GM21723 (cell line): Measurements from ENCODE around the gene S100P.
"Not testable (repeated sequence)": the region's sequence is repeated elsewhere in the genome, so short reads cannot be mapped to it uniquely, and the experiment has no call there.

Experiments
- ATAC-seq: cut with Tn5 transposase; IDR thresholded peaks from one replicate; pipeline ENCODE4 v1.9.1; 2021; ENCODE audit warnings: mild to moderate bottlenecking, moderate library complexity; ENCODE audit not compliant: unreplicated experiment

S100P gene

DNA sequence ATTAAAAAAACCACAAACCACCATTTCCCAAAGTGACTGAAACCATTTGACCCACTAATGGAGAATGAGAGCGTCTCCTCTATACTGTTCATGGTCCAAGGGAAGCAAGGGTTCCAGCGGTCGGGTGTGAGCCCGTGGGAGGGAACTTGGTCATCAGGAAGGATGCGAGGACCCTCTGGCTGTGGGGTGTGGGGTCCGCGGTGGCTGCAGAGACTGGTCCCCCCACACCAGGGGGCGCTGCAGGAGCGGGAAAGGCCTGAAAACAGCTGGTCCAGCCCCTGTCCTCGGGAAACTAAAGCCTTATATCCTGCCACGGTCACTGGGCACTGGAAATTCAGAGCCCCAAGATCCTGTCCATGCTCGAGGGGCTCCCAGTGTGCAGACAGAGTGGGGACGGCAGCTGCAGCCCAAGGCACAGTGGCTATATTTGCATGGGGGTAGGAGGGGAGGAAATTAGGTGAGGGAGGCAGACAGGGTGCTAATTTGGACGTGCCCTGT, 26.6 kb downstream of the S100P start:
- no peak for ATAC-seq

- ATAC-seq = no peak
Measured at GRCh38 chr4:6721121-6721520, 27.4 kb downstream of the S100P start.

GRCh38 chr4:6722891-6723290, 29.2 kb downstream of the S100P start:
- ATAC-seq = no peak

DNA sequence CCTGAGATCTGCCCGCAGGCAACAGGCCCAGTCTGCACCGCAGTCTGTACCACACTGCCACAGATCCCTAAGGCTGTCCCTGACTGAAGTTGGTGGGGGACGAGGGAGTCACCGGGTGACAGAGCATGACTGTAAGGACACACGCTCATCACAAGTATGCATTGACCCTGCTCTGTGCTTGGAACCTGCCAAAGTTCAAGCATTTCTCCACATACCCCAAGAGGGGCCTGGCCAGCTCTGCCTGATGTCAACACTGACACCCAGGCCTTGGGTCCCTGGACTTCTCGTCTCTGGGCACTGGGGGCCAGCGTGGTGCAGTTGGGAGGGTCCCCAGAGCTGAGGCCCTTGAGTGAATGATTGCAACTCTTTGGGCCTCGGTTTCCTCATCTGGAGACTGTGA, 30.2 kb downstream of the S100P start:
- no peak for ATAC-seq

DNA sequence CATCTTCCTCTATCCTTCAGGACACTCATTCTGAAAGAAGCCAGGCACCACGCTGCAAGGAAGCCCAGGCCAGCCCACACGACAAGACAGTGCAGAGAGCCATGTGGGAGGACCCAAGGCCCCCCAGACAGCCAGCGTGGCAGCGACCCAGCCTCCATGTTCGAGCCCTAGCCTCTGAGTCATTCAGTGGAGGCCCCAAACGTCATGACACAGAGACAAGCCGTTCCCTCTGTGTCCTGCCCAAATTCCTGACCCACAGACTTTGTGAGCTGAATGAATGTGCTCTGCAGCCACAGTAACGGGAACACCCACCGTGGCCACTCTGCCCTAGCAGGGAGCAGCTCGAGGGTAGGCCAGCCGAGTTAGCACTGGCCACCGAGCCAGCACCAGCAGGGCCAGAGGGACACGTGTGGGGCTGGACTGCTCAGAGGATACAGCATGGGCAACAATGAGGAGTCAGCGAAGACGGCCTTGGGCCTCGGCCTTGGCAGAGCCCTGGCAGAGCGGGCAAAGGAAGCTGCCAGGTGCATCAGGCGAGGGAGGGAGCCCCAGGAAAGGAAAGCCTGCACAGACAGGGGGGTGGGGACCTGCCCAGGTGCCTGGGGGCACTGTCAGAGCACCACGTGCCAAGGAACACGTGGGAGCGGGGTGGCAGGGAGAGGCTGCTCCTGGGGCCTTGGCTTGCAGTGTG, 30.9 kb downstream of the S100P start:
- no peak for ATAC-seq

GRCh38 chr4:6725427-6725961, 31.8 kb downstream of the S100P start:
- ATAC-seq = not testable (repeated sequence)

- no peak for ATAC-seq
Measured at GRCh38 chr4:6727081-6727942, 33.6 kb downstream of the S100P start.

GRCh38 chr4:6727943-6728250, 34.2 kb downstream of the S100P start:
- ATAC-seq = no peak

DNA sequence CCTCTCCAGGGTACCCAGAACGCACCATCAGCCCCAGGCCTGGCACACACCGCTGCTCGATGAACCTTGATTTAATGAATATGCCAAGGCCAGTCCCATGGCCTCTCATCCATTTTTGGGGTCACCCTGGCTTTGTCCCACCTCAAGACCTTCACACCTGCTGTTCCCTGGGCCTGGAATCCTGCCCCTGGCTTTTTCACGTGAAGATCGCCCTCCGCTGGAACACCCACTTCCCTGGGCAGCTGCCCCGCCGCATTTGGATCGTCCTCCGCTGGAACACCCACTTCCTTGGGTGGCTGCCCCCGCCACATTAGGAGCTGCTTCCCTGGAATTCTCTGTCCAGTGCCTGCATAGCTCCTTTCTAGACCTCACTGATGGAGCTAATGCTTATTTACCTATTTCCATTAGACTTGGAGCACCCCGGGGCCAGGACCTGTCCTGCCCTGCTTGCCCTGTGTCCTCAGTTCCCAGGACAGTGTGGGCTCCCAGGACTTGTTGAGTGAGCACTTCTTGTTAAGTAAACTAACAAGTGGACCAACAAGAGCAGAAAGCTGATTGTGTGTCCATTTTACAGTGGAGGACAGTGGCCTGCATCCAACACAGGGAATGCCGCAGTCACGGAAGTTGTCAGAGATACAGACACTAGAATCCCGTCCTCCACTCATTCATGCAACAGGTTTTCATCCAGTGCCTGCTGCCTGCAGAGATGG, 34.8 kb downstream of the S100P start:
- ATAC-seq = no peak

GRCh38 chr4:6730603-6731317, 37.1 kb downstream of the S100P start:
- no peak for ATAC-seq

DNA sequence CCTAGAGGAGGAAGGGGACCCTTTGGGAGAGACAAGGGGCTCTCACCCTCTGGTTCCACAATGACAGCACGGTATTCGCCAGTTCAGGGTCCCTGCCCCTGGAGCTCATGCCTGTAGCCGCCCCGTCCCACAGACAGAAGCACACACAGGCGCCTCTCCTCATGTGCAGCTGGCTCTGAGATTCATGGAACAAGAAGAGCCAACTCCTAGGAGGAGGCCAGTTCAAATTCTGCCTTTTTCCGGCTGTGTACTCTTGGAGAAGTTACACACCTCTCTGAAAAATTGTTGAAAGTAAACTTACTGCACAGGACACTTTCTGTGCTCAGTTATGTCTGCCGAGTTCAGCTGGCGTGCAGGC, 37.6 kb downstream of the S100P start:
- no peak for ATAC-seq

DNA sequence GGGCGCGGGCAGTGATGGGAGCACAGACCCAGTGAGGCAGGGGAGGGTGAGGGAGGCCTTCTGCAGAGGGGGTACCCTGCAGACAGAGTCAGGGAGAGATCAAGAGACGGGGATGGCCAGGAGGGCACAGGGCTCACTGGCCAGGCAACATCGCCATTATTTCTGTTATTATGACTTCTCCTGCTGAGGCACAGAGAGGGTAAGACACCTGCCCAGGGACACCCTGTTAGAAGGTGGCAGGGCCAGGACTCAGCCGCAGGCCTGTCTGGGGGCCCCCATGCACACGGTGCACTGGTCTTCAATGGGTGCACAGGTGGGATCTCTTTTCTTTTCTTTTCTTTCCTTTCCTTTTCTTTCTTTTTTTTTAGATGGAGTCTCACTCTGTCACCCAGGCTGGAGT, 38.1 kb downstream of the S100P start:
- ATAC-seq = no peak

GRCh38 chr4:6732441-6733357, 39.0 kb downstream of the S100P start:
- ATAC-seq = no peak

GRCh38 chr4:6733358-6734164, 39.9 kb downstream of the S100P start:
- ATAC-seq = no peak

GRCh38 chr4:6734165-6734786, 40.6 kb downstream of the S100P start:
- ATAC-seq = no peak

GRCh38 chr4:6739920-6740319, 46.2 kb downstream of the S100P start:
- ATAC-seq = no peak

GRCh38 chr4:6740347-6740746, 46.7 kb downstream of the S100P start:
- no peak for ATAC-seq

DNA sequence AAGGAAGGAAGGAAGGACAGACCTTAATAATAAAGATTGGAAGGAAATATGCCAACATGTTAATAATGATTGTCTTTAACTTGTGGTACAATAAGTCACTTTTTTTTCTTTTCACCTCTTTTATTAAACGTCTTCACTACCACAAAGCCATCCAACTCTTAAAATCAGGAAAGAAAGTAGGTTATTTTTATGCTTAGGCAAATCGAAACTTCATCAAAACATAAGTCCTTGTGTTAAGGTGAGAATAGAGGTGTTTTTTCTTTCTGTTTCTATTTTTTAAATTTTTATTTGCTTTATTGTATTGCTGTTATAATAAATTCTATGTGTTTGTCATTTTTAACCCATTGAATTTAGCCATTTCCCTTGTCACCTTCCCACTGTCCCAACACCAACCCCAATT, 48.8 kb downstream of the S100P start:
- ATAC-seq = no peak

- ATAC-seq = no peak
Measured at GRCh38 chr4:6742989-6743388, 49.3 kb downstream of the S100P start.
